Testis (tissue), 2 donors: ENCODE measurements around the gene GREB1.

Source experiments
- CTCF ChIP-seq, 3 experiments: fragments of 450-650 bp in 2 of 3; fragments of 200-600 bp in 1 of 3; sonication (generic) in 1 of 3; IDR thresholded peaks; one replicate each; pipeline ENCODE4 v1.5.1; 2016 to 2019; ENCODE audit warnings: antibody characterized with exemption in 3 of 3, mild to moderate bottlenecking in 2 of 3, moderate library complexity in 1 of 3
- POLR2A ChIP-seq: fragments of 450-650 bp; IDR thresholded peaks from one replicate; pipeline ENCODE4 v1.6.1; 2017; ENCODE audit warnings: antibody characterized with exemption, mild to moderate bottlenecking, moderate library complexity

- TF ChIP-seq CTCF (IDR thresholded peaks at IDR 0.05) (peak; percentile 80 to 90 (median 88)), POLR2A (no peak)
Observed at GRCh38 chr2:11582862-11583752, 49.3 kb downstream of the GREB1 start.
